GM12874 (cell line): ENCODE data around the gene SYK.

ENCODE experiments used
- CTCF ChIP-seq: IDR thresholded peaks from 2 replicates; pipeline ENCODE4 v1.5.1; 2011; ENCODE audit warnings: low read depth, mild to moderate bottlenecking, control low read depth, low read length, moderate library complexity; ENCODE audit not compliant: insufficient read depth

Gene SYK

GRCh38 chr9:90801241-90801972 lies at the start of gene SYK:
TSS of gene SYK (plus strand) at chr9:90801819. CDS start at chr9:90843899, 42,080 bp downstream.
- no peak for TF ChIP-seq CTCF

DNA sequence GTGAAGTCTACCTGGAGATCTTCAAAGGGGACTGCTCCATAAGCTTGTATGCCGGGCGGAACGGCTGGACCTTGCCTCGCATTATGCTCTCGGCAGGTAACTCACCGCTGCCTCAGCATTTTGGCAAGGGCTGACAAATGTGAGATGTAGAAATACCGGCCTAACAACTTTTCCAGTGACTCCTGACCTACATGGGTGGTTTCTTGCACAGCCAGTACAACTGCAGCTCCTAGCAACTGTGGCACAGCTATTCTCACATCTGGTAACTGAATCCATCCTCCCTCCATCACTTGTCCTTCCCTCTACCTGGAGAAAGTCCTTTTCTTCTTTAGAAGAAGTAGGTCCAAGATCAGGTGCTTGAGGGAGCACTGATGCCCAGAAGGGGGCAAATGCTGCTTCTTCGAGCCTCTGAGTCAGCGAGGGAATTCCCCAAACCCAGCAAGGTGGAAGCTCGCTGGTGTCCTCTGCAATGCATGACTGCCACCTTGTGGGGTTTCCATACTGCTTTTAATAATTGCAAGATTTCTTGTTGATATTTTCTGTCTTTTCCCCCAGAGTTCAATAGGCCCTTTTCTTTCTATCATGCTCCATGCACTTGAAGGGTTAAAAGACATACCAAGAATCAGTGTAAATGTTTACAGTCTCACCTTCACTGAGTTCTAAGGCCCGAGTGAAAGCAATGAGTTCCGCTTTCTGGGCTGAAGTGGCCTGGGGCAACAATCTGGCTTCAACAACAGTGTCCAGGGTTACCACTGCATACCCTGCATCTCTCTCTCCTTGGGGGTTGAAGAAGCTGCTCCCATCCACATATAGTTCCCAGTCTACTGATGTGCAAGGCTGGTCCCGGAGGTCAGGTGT lies 45.9 kb upstream of the SYK start:
- TF ChIP-seq CTCF = peak; percentile 47

GRCh38 chr9:90766731-90767130 lies 34.9 kb upstream of the SYK start:
- no peak for TF ChIP-seq CTCF

- no peak for TF ChIP-seq CTCF
These were observed 34.0 kb upstream of the SYK start for GRCh38 chr9:90767523-90768100.

- TF ChIP-seq CTCF = no peak
These were observed 31.4 kb upstream of the SYK start for GRCh38 chr9:90770182-90770738.

- TF ChIP-seq CTCF = no peak
These were observed 30.7 kb upstream of the SYK start for GRCh38 chr9:90770927-90771326.

- TF ChIP-seq CTCF = no peak
These were observed 29.2 kb upstream of the SYK start for GRCh38 chr9:90772386-90772785.
